BJ (cell line): Measurements from ENCODE around the gene DYNC1LI2. TPM values are rescaled to one million over a fixed set of nuclear protein-coding genes. Genes with fewer than 3 reads are reported as not detected.
A peak's percentile ranks its signal among the peaks of the same experiment; 100 is the strongest.

Experiments
- CTCF ChIA-PET: fragments of 350-600 bp; formaldehyde crosslinking; extraction: SDS; loops from one replicate; lab custom pipeline; 2021; ENCODE audit warnings: antibody characterized with exemption, inconsistent platforms; lab: Yijun Ruan, JAX
- POLR2A ChIA-PET: fragments of 300-600 bp; sonication (Branson Sonifier 250); formaldehyde crosslinking; extraction: SDS; loops from one replicate; lab custom pipeline; 2021; ENCODE audit warnings: antibody characterized with exemption; lab: Charles Lee
- DNase-seq: peaks from one replicate; pipeline ENCODE4 v3.0.0-alpha.2; 2011; ENCODE audit warnings: low read depth
- H3K27me3 ChIP-seq: 2 replicates; pipeline ENCODE4 v1.6.0; 2011; ENCODE audit warnings: low read length; ENCODE audit not compliant: control insufficient read depth, insufficient read depth
- H3K36me3 ChIP-seq: 2 replicates; pipeline ENCODE4 v1.5.1; 2011; ENCODE audit warnings: low read length; ENCODE audit not compliant: control insufficient read depth, insufficient read depth
- H3K4me3 ChIP-seq: 2 replicates; pipeline ENCODE4 v1.5.1; 2011; ENCODE audit warnings: low read depth, mild to moderate bottlenecking, control low read depth, low read length
- polyA plus RNA-seq: library from polyadenylated mRNA; depleted of rRNA; stranded (reverse); fragments of >200 nt; gene quantifications from 2 replicates; pipeline ENCODE4 v1.2.3, GENCODE V29; 2011
- TF ChIP-seq, protein P1 (sequence below): IDR thresholded peaks from 2 replicates; pipeline ENCODE4 v1.5.1; 2011; ENCODE audit warnings: low read depth, mild to moderate bottlenecking, control low read depth, inconsistent platforms, low read length, moderate library complexity; ENCODE audit not compliant: insufficient read depth

The DYNC1LI2 gene
- polyA plus RNA-seq, 1 experiment = 82.0 TPM

- DNase-seq = no peak
- H3K27me3 ChIP-seq = no peaks in the 10 kb centered on the region
- ChIA-PET CTCF (interaction anchor here (0.6 to 10.6 kb wide), 4 partner anchors 7 to 397 kb away, joined by 3 to 129 read pairs (median 12); no protein-coding TSS in a partner anchor), POLR2A (no interaction called here)
- TF ChIP-seq, protein P1, sequence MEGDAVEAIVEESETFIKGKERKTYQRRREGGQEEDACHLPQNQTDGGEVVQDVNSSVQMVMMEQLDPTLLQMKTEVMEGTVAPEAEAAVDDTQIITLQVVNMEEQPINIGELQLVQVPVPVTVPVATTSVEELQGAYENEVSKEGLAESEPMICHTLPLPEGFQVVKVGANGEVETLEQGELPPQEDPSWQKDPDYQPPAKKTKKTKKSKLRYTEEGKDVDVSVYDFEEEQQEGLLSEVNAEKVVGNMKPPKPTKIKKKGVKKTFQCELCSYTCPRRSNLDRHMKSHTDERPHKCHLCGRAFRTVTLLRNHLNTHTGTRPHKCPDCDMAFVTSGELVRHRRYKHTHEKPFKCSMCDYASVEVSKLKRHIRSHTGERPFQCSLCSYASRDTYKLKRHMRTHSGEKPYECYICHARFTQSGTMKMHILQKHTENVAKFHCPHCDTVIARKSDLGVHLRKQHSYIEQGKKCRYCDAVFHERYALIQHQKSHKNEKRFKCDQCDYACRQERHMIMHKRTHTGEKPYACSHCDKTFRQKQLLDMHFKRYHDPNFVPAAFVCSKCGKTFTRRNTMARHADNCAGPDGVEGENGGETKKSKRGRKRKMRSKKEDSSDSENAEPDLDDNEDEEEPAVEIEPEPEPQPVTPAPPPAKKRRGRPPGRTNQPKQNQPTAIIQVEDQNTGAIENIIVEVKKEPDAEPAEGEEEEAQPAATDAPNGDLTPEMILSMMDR = no peak
- no peak overlapping the region for H3K4me3 ChIP-seq
- peaks cover 29% of the 10 kb centered on the region for H3K36me3 ChIP-seq
These were observed 15.5 kb downstream of the DYNC1LI2 start for GRCh38 chr16:66735891-66736290.

DNA sequence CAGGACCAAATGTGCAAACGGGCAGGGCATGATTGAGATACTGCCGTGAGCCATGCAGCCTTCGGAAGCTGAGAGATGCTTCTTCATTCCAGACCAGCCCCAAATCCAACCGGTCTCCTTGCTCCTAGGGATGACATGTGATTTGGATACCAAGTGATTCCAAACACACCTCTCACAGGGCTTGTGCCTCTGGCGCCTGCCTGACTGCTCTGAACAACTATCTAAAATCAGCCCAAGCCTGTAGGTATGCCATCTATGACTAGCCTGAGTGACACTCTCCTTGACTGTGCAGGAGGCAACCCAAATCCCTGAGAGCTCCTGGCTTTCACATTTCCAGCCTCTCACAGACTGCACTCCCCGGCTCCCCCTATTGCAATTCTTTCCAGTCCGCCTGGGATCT, 20.3 kb downstream of the DYNC1LI2 start:
- POLR2A ChIA-PET = no interaction called here
- H3K36me3 ChIP-seq = peaks cover 40% of the 10 kb centered on the region
- no peaks in the 10 kb centered on the region for H3K27me3 ChIP-seq
- no peak overlapping the region for H3K4me3 ChIP-seq
- CTCF ChIA-PET = interaction anchor here (1.2 to 8.3 kb wide), 6 partner anchors 9 to 136 kb away, joined by 3 to 129 read pairs (median 6); partner anchors contain the start of genes DYNC1LI2 and NAE1
- DNase-seq = no peak
- TF ChIP-seq, protein P1 = no peak

DNA sequence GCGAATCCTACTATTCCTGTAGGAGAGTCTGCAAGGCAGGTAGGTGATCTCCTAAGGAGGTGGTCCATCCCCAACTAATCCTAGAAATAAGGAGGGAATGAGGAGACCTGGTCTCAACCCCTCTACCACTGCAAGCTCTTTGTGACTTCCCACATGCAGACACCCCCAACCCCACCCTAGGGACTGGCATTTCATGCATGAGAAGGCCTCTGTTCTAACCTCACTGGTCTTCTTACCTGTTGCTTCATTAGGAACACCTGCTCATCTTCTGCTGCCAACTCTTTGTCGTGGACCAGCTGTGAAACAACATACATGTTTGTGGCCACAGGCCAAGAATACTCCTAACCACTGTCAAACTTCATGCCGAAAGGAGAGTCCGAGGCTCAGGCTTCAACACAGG, 22.6 kb downstream of the DYNC1LI2 start:
- POLR2A ChIA-PET = no interaction called here
- no peak for DNase-seq
- Histone ChIP-seq H3K4me3 (no peak overlapping the region), H3K36me3 (peaks cover 47% of the 10 kb centered on the region), H3K27me3 (no peaks in the 10 kb centered on the region)
- TF ChIP-seq, protein P1 = no peak
- CTCF ChIA-PET = interaction anchor here (0.6 to 8.3 kb wide), 19 partner anchors 11 to 323 kb away, joined by 3 to 129 read pairs (median 5); partner anchors contain the start of genes CMTM3, DYNC1LI2 and NAE1

- TF ChIP-seq, protein P1 = peak; percentile 60
- no peak for DNase-seq
- Histone ChIP-seq H3K27me3 (no peaks in the 10 kb centered on the region), H3K4me3 (no peak overlapping the region), H3K36me3 (peaks cover 45% of the 10 kb centered on the region)
- ChIA-PET POLR2A (no interaction called here), CTCF (interaction anchor here (0.6 to 8.3 kb wide), 23 partner anchors 10 to 322 kb away, joined by 3 to 129 read pairs (median 5); partner anchors contain the start of genes CMTM3, DYNC1LI2 and NAE1)
These were observed 23.2 kb downstream of the DYNC1LI2 start for GRCh38 chr16:66728117-66728787.

DNA sequence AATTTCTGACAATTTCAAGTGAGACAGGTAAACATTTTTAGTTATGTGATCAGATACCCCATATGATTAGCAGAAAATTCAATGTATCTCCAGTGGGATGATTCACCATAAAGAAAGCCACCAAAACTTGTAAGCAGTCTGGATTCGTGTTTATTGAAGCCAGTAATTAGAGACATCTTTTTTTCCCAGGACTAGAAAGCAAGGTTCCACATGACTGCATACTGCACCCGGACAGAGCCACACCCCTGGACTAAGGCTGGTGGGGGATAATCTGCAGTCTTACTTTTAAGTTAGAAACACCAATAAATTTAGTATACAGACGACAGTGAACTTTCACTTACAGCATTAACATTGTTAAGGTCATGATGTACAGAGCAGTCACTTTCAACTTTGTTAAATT, 30.6 kb downstream of the DYNC1LI2 start:
- Histone ChIP-seq H3K36me3 (peaks cover 19% of the 10 kb centered on the region), H3K27me3 (no peaks in the 10 kb centered on the region), H3K4me3 (no peak overlapping the region)
- ChIA-PET POLR2A (no interaction called here), CTCF (interaction anchor here (0.9 to 1.5 kb wide), 2 partner anchors 20 to 147 kb away, joined by 4 read pairs; no protein-coding TSS in a partner anchor)
- no peak for DNase-seq
- TF ChIP-seq, protein P1 = no peak
